ENCODE data around the gene NDUFA5.

Gene NDUFA5

DNA sequence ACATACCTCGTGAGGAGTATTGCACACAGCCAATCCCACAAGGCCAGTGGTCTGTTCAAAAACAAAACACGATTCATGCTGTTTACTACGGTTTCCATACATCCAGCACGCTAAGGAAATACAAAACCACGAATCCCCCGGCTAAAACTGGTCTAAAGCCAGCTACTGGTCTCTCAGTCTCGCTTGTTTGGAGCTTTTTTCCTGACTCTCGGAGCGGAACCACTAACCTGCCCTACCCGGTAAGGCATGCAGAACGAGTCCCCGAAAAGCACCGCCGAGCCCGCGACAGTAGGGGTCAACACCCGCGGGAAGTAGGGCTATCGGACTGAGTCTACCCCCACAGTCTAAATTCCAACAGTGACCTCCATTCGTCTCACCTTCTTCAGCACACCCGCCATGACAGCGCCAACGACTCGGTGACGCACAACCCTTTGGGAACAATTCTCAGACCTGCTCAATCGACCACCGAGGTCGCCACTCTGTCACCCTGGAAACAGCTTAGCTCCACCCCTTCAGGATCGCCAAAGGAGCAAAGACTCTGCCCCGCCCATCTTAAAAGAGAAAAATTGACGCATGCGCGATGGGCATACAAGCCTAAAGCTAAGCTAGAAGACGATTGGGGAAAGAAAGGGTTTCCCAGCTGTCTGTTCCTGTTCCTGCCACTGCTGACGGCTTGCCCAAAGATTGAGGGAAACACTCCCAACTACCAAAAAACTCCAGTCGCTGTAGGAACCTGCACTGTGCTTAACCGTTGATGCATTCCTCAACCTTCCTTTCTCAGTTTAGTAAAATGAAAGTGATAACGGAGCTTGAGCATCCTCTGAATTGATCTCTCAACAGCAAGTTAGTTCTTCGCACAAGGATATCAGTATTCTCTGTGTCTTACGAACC is at the start of gene NDUFA5:
NDUFA5 (minus strand) TSS at position 421 of the 891 bp plus-strand sequence; CDS start at position 398, 23 bp downstream.
- peak; percentile 96 for DNase-seq

DNA sequence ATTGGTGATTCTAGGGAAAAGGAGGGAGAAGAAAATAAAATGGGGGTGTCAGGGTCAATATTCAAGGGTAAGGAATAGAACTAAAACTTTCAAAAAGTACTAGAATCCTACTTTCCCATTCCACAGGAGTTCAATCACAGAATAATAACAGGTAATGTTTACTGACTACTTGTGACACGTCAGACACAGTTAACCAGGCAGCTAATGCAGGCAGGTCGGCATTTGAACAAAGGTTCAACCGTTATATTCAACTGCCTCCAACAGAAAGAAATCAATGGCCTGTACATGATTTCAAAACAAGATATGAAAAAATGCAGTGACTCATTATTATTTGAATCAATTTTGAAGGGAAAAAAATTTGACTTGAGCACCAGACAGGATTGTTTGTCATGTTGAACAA is 47.1 kb upstream of the NDUFA5 start:
- DNase-seq: no peak

DNA sequence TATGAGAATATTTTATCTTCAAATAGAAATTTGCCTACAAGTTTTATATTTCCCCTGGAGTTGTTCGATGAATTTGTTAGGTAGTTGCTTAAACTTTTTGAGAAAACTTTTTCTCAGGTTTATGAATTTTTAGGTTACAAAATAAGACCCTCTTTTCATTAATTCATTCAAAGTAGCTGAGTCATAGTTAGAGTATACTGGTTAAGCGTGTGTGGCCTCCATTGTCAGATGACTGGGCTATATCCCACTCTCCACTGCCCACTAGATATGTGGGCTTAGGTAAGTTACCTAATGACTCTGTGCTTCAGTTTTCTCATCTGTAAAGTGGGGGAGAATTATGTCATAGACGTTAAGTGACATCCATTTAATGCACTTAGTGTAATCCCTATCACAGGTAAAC is 45.0 kb upstream of the NDUFA5 start:
- no peak for DNase-seq

DNA sequence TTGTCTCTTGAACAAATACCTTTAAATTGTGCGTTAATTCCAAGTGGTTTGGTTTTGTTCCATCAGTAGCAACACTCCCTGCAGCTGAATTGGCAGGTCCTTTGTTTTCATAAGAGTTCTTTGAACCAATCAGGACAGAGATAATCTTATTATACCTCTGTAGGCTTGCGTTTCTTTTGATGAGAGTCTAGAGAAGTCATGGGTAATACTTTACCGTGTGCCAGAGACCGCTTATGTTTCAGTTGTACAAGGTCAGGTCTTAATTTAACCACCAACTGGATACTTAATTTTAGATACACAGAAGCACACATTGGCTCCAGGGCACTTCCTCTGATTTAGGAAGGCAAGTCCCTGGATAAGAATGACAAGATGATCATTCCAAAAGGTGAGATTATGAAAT is 43.9 kb upstream of the NDUFA5 start, which contains the start of gene ASB15:
ASB15 (plus strand) TSS at position 292 of the 400 bp plus-strand sequence. CDS start 12,682 bp downstream, outside the sequence.
- no peak for DNase-seq

DNA sequence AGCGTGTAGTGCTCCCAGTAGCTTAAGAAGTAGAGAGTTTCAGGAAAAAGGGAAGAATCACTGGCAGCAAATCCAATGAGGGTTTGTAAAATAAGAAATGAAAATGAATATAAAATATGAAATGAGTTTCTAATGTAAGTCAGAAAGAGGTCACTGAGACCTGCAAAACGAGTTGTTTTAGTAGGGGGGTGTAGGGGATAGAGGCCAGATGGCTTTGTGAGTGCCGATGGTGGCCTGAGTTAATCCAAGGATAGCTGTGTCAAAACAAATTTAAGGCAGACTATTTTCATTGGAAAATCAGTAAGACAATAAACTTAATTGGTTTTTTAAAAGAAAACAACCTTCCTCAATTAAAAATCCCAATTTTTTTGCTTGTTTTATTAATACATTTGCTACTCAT is 43.3 kb upstream of the NDUFA5 start:
- DNase-seq: no peak

DNA sequence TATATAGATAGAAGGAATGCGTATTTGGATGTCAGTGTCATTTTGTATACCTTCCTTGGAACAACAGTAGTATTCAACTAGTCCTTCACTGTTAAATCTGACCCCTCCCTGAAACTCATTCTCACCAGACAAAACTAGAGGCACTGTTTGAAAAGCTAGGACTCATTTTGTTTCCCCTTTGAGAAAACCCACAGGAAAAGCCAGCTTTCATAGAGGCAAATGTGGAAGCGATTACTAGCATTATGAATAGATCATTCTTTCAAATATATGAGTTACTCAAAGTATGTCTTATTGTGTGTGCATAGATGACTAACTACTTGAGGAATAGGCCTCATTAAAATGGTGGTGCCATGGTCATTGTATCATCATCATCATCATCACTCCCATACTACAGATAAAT is 42.1 kb upstream of the NDUFA5 start:
- DNase-seq: no peak

DNA sequence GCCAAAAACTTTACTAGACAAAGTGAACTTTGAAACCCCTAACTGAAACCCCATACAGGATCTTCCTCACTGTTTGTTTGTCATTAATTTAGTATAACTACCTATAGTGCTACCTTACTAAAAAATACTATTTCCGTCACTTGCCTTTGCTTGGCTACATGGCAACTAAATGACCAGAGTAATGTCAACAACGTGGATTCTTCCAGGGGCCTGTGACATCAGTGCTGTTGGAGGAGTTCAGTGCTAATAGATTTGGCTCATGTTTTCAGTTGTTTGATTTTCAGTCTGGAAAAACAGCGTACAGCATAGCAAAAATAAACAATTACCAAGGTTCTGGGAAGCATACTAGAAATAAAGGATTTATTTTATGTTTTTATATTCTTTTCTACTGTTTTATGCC is 41.0 kb upstream of the NDUFA5 start:
- DNase-seq: no peak

DNA sequence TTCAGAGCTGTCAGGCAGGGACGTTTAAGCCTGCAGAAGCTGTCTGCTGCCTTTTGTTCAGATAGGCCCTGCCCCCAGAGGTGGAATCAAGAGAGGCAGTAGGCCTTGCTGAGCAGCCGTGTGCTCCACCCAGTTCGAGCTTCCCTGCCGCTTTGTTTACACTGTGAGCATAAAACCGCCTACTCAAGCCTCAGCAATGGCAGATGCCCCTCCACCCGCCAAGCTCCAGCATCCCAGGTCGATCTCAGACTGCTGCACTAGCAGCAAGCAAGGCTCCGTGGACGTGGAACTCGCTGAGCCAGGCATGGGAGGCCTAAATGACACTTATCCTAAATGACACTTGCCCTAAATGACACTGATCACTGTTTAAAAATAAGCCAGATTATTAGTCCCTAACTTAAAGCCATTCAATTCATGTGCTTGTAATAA is 37.2 kb upstream of the NDUFA5 start:
- no peak for DNase-seq

DNA sequence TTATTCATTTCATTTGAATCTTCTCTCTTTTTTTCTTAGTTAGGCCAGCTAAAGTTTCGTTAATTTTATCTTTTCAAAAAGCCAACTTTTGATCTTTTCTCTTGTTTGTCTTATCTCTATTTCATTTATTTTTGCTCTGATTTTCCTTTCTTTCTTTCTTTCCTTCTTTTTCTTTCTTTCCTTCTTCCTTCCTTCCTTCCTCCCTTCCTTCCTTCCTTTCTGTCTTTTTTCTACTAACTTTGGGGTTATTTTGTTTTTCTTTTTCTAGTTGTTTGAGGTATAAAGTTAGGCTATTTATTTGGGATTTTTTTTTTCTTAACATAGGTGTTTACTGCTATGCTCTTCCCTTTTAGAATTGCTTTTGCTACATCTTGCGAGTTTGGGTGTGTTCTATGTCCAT is 30.8 kb upstream of the NDUFA5 start:
- DNase-seq: no peak

DNA sequence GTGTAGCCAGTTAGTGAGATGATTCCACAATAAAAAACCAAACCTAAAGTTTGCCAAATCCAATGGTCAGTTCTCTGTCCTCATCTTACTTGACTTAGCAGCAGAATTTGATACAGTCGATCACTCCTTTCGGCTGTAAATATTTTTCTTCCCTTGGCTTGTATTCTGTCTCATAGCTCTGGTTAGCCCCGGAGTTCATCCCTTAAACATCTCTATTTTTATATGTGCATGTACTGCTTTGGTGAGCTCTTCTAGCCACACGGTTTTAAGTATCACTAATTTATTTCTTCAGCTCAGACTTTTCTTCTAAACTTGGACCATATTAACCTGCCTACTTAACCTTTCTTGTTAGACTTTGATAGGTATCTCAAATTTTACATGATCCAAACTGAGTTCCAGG is 26.2 kb upstream of the NDUFA5 start:
- DNase-seq: no peak

DNA sequence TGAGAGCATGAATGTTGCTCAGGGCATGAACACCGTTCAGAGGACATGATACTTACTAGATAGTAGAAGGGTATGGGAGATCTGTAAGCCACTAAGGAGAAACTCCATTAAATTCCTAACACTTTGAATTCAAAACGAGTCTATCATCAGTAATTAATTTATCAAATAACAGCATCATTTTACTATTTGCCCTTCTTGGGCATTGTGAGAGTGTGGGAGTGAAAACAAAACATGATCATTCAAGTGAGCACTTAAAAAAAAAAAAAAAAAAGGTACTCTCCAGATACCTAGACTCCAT is 23.5 kb upstream of the NDUFA5 start:
- no peak for DNase-seq

DNA sequence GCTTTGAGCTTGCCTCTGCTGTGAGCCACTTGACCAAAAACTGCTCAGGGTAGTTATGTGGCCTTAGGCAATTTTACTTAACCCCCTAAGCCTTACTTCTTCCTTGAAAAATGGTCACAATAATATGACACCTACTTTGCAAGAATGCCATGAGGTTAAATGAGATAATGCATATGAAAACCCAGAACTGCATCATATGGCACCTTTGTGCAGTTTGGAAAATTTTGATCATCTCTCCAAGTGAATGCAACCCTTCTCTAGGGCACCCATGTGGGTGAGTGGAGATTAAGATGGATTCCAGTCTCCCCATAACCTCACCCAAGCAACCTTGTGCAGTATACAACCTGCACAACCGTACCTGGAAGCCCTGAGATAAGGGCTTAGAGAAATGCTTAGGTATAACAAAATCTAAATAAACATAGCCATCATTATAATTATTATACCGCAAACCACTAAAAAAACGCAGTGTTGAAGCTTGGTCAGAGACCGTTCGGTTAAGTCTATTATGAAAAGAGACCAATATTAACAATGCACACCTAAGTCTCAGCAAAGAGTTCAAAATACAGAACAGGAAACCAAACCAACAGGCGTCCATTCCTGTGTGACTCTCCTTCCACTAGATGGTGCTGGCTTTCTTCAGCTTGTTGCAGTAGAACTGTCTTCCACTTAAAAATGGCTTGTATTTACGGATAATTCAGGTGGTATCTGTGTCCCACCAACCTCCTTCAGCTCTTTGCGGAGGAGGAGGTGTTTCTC is 23.0 kb upstream of the NDUFA5 start:
- DNase-seq: no peak

DNA sequence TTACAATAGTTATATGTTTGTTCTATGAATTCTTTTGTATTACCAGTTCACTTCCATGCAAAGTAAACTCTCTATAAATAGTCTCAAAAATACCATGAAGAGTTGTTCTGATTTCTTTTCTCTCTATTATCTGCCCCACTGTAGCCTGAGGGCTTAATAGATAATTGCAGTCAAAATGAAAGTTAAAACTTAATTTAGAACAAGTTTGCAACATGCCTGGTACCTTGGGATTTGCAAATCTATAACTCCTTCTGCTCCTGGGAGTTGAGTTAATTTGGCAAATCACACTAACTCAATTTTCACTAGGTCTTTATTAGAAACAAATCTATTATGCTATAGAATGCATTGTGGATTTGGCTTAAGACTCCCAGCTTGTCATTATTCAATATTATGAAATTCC is 21.8 kb upstream of the NDUFA5 start:
- DNase-seq: no peak

DNA sequence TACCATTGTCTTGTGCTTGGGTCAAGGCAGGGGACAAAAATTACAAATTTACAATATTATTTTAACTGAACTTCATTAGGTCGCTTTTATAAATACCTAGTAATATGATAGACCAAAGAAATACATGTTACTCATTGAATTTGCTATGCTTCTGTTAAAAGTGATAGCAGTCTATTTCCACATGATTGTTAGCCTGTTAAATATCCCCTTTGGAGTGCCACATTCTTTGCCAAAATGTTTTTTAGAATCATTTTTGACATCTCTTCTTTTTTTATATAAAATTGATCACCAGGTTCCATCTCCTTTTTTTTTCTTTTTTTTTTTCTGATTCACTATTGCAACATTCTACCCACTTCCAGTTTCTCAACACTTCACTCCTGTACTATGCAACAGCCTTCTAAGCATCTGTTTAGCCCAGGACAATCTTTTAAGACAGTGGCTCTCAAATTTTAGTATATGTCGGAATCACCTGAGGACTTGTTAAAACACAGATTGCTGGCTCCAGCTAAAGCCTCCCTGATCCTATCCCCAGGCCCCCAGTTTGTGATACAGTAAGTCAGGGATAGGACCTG is 16.4 kb upstream of the NDUFA5 start:
- DNase-seq: no peak

DNA sequence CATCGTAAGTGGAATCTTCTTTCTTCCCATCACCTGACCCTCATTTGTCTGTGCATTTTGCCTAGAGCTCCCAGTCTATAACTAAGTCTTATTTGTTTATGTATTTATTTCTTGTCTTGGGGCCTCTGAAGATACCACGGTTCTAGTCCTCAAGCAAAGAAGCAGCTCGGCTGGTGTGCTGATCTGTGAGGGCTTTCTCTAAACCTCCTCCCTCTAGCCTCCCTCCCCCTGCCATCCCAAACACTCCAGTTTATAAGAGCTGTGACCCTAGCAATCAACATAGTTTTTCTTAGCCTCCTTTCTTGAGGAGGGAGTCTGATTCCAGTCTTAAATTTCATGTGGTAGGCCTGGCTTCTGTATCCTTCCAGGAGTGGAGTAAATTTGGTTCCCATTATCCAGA is 15.7 kb upstream of the NDUFA5 start:
- no peak for DNase-seq

DNA sequence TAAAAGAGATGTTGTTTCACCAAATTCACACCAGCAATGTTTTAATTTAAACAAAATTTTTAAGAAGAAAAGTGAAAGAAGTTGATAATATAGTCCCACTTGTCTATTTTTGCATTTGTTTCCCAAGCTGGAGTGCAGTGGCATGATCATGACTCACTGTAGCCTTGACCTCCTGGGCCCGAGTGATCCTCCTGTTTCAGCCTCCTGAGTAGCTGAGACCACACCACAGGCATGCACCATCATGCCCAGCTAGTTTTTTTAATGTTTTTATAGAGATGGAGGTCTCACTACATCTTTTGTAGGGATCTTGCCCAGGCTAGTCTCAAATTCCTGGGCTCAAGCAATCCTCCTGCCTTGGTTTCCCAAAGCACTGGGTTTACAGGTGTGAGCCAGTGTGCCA is 14.1 kb upstream of the NDUFA5 start:
- no peak for DNase-seq

DNA sequence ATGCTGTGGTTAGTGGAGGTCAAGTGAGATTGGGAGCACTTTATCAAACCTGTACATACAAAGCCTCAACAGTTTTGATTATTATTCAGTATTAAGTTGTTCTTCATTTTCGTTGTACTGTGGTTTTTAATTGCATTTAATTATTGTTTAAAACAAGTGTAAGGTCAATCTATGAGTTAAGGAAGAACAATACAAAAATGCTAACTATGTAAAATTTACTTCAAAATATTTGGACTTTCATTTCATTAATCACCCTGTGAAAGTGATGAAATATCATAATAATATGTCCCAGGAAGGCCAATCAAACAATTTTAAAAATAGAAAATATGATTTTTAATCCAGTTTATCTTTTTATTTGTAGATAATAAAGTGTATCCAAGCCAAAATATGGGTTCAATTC is 13.6 kb upstream of the NDUFA5 start:
- no peak for DNase-seq

DNA sequence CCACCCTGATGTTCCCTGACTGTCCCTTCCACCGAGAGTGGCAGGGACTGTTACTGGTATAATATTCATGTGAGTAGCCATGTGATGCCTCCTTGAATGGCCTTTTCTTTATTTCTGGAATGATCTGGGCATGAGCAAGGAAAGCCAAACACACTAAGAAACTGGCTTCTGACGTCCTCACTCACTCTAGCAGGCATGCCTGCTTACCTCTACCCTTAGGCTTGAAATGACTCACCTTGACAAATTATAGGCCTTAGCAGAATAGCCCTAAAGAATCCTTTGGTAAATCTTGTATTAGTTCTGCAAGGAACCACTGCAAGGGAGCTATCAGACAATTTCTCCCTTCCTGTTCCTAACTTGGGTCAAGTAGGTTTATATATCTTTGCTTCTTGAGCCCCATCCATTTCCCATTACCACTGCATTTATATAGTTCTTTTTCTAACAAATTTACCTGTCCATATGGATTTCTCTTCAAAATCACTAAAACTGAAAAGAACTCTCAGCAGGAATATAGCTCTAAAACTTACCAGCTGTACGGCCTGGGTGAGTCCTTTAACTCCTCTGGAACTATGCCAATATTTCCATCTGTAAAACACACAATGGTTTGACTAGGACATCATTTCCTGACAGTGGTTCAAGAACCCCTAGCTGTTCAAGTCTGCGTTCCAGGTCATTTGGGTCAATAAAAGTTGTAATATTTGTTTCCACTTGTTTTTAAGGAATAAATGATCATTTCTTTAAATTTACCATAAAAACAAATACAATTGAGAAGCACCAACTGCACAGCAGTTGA is 13.0 kb upstream of the NDUFA5 start:
- DNase-seq: no peak

DNA sequence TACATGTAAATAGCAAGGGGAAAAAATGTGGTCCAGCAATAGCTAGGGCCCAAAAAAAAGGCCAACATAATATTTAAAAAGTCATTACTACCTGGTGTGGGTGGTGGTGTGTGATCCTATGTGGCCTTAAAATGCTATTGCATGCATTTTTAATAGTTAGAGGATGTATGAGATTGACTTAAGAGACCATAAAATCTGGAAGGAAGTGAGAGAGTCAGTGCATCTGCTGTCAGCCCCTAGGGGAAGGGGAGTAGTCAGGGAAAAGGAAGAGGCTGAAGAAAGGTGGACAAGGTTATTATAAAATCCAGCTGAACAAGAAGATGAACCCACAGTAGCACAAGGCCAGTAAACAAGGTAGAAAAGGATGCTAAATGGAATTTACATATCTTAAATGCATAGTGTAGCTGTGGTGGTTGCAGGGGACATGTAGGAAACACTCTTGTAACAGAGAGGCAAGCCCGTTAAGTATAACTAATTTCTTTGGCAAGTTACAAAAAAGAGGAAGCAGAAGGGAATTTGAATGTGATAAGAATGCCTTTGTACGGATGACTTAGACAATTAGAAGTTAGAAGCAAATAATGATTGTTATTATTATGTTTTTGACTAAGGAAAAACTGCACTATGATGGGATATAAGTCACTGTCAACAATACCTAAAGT is 11.9 kb upstream of the NDUFA5 start:
- DNase-seq: no peak

DNA sequence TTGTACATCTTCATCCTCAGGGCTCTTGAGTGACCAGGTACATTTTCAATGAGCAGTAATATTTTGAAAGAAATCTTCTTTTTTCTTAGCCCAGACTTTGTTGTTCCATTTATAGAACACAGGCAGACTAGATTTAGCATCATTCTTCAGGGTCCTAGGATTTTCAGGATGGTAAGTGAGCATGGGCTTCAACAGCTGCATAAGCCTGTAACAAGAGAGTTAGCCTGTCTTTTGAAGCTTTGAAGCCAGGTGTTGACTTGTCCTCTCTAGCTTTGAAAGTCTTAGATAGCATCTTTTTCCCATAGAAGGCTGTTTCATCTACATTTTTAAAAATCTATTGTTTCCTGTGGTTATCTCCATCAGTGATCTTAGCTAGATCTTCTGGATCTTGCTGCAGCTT is 4.5 kb upstream of the NDUFA5 start:
- DNase-seq: no peak

DNA sequence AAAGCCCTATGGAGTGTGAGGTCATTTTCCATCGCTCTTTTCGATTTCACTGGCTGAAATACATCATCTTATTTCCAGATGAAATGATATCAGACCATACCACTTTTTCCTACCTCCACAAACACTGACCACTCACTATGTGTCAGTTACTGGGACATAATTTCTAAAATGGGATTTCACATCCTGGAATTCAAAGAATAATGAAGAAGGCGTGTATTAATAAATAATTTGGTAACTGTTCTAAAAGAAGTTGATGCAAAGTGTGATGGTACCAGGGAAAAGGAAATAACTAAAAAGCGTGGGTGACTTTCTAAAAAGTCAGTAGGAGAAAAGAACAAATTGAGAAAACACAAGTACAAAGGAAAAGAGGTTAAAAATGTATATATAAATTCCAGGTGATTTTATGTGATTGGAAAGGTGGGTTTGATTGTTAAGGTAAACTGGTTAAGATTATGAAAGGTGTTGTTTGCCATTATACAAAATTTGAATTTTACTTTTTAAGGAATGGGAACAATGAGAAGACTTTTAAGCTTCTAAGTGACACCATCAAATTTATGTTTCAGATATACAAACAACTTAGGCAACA is 764 bp upstream of the NDUFA5 start:
- DNase-seq: no peak

DNA sequence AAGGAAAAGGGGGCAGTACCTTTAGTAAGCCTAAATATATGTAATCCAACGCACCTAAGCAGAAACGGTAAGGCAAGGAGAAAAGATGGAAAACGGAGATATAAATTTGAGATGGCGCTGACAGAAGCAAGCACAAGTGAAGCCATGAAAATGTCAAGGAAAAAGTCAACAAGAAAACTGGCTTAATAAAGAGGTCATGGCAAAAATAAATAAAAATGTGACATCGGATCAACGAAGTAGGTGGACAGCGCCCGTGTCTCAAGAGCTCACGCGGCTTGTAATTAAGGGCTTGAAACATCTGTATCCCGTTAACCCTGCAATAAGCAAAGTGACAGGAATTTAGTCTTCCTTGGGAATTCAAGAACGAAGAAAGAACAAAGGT is 611 bp downstream of the NDUFA5 start:
- DNase-seq: no peak
